Stimulated activated CD8-positive, alpha-beta memory T cell treated with anti-CD3 and anti-CD28 coated beads, Interleukin-4, amount 100 ng/mL, for 4 hours (primary cell): Measurements from ENCODE around the gene LRP2.
"Not testable (repeated sequence)": the region's sequence is repeated elsewhere in the genome, so short reads cannot be mapped to it uniquely, and the experiment has no call there.

Experiments used
- DNase-seq, 2 donors: peaks; one replicate each; pipeline ENCODE4 v3.0.0-alpha.2; 2020; ENCODE audit warnings: low read depth in 2 of 2, low spot score in 1 of 2

The LRP2 gene

DNA sequence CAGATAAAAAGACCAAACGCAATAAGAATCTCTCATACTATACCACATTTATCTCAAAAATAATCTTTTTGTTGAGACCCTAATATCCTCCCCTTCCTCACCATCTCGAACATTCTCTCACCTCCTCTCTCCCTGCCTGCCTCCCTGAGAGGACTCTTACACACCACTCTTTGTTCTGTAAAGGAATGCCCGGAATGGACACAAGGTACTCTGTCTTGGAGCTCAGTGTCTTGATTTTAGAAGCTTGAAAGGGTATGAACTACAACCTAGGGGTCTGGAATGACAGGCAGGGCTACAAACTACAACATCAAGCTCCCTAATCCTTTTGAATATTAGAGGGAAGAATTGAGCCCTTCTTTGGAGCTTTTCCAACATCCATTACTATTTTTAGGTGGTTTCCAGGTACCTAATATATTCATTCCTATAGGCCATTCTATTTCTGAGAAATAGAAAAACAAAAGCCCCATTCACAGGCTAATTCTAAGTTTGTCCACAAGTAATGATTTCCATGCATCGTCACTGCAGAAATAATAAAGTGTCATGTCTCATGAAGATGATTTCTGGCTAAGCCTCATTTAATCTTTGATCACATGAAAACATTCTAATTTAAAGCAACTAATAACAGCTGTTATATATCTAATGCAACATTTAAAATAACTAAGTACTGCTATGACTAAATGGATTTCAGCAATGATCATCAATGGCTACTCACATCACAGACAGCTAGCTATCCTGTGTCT, 60.6 kb downstream of the LRP2 start:
- DNase-seq, result no peak

DNA sequence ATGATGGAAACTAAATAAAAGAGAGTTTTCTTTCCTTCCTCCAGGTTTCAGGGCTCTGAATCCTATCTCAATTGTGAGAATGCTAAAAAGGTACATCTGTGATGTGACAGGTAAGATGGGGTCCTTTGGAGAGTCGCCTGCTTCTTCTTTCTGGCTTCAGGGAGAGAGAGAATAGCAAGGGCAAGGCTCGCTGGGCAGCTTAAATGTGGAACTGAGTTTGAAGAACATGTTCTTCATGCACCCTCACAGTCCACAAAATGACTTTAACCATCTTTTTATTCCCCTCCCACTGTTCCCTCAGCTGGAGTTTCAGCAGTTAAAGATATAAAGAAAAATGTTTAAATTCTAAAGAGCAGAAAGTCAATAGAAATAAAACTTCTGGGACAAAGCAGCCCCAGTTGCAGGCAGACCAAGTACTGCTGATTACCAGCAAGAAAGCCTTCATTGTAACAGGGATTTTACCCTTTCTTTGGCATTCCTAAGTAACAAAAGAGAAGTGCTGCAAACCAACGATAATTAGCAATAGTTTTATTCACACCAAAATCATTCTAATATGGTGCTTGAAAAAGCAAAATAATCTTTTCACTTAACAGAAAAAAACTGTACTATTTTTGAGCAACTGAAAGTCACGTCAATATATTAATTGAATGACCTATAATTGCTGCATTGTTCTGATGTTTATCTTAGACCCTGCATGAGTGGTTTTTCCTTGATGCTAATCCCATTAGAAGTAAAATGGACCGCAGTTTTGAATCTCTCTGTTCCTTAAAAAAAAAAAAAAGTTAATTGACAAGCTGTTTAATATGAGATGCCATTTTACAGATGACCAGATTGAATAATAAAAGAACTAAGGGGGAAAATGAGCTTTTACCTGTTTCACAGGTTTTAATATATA, 61.5 kb downstream of the LRP2 start:
- DNase-seq, result no peak

DNA sequence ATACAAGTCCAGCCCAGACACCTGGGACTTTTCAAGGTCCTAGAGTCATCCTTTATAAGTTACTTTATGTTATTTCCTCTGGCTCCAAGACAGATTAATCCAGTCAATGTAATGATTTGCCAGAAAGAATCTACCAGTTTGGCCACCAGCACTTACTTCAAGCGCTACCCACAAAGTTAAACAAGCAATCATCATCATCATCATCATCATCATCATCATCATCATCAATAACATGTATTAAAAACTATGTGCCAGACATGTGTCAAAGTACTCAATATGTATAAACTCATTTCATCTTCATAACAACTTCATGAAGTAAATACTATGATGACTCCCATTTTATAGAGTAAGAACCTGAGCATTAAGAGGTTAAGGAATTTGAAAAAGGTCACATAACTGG, 64.3 kb downstream of the LRP2 start:
- DNase-seq, result no peak

DNA sequence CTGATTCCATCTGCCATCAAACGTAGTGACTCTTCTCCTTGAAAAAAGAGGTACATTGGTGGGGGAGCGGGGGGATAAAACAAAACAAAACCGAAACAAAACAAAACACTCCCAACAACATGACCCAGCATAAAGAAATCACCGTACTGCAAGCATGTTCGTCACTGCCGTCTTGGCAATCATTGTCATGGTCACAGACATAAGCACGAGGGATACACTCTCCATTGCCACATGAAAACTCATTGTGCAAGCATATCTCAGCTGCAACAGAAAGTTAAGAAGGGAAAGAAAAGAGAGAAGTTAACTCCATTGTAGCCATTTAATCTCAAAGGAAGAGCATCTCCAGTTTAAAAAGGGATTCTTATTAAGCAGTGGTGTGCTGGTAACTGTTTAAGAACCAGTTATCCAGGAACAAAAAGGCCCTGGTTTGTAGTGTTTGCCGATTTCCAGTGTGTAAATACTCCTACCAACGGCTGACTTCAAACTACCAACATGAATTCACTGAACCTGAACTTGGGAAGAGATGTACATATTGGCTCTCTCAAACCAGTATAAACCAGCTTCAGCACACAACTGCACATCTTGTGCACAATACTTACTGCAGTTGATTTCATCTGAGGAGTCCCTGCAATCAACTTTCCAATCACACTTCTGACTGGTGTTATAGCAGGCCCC, 68.2 kb downstream of the LRP2 start:
- DNase-seq, result no peak

DNA sequence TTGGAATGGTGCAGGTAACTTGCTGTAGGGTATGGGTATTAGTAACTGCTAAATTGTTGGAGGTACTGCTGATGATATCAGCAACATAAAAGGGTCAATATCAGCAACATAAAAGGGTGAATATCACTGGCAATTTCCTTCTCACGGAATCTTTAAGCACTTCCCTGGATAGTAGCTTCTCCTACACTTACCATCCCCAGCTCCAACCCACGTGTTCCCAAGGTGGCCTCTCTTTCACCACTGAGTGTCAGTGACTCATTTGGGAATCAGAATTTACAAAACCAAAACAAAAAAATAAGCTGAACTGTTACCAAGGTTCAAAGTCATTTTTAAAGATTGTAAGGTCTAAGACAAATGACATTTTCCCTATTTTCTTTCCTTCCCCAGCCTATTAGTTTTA, 70.8 kb downstream of the LRP2 start:
- no peak for DNase-seq

DNA sequence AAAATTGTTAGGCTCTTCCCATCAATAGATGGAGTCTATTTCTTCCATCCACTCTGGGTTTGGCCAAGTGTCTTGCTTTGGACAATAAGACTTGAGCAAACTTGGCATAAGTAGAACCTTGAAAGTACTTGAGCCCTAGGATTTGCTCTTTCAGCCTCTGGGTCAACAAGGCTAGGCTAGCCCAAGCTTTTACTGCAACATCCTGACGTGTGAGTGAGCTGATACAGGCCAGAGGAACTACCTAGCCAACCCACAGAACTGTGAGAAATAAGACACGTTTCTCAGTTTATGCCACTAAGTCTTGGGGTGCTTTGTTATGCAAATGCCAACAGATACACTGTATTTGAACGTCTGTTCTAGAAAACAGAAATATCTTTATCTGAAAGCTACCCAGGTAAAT, 71.9 kb downstream of the LRP2 start:
- no peak for DNase-seq

DNA sequence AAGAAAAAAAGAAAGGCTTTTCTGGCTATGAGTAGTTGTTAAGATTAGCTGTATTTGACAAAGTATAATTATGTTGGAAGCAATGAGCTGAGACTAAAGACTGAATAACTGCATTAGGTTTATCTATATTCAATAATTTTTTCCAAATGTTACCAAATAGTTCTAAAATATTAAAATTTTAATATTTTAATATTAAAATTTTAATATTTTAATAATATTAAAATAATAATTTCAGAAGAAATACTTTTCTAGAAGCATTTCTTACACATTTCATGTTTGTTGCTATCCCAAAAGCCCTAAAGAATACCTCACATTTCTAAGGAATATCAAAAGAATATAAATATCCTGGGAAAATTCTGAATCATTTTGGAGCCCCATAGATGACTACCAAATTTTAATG, 74.7 kb downstream of the LRP2 start:
- no peak for DNase-seq

DNA sequence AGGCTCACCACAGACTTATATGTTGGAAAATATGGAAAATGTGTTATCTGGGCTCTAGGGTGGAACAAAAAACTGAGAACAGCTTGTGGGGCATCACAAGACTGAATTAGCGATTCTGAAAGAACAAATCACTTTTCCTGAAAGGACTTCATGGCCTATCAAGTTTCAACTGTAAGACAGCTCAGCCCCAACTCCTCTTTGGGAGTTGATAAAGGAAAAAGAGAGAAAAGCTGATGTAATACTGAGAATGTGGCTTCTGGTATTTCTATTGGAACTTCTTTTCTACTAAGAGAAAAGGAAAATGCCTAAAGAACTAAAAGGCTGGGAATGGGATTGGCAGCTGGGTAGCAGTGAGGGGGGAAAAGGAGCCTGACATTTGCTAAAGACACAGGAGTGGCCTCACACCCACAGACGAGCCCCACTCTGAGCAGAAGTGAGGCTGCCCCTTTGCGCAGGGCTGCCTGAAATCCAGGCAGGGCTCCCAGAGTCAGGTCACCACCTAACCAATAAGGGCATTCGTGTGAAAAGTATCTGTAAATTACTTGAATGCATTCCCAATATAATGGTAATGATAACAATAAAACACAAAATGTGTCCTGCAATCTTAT, 75.6 kb downstream of the LRP2 start:
- DNase-seq, result no peak

DNA sequence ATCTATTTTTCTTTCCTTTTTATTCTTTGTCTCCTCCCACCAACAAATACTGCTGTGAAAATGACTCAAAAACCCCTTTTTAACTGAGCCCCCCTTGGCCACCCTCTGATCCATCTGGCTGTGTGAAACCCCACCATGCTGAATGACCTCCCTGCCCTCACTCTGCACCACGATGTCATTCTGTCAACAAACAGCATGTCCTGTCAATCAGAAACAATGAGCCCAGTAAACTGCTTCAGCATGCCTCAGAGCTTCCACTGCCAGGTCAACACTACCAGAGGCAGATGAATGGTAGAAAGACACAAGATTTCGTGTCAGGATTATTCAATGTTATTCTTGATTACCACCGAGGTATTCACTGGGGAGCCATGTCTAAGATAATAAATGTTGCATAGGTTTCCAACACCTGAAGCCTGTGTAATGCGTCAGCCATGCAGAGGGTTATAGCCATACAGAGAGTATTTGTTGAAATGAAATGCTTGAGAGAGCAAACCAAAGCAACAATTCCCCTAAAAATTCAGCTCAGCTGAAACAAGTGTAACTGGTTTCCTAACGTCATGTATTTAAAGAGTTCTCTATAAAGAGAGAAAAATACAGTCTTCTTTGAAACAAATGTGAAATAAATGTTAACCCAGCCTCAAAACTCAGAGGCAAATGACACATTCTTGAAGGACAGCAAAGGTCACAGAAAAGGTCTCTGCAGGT, 76.7 kb downstream of the LRP2 start:
- no peak for DNase-seq

DNA sequence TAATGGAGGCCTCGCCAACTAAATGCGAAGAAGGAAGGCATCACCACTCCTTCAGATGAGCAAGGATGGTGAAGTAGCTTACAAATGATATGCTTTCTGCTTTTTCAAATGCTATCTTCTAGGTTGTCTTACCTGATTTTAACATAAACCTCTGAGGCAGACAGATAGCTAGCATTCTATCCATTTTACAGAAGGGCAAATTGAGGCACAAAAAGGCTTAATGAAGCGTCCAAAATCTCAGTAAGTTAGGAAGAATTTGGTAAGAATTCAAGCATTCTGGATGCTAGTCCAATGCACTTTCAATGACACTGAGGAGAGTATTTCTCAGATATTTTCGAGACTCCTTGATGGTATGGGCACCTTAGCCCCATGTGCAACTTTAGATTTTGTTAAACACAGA, 81.8 kb downstream of the LRP2 start:
- no peak for DNase-seq

DNA sequence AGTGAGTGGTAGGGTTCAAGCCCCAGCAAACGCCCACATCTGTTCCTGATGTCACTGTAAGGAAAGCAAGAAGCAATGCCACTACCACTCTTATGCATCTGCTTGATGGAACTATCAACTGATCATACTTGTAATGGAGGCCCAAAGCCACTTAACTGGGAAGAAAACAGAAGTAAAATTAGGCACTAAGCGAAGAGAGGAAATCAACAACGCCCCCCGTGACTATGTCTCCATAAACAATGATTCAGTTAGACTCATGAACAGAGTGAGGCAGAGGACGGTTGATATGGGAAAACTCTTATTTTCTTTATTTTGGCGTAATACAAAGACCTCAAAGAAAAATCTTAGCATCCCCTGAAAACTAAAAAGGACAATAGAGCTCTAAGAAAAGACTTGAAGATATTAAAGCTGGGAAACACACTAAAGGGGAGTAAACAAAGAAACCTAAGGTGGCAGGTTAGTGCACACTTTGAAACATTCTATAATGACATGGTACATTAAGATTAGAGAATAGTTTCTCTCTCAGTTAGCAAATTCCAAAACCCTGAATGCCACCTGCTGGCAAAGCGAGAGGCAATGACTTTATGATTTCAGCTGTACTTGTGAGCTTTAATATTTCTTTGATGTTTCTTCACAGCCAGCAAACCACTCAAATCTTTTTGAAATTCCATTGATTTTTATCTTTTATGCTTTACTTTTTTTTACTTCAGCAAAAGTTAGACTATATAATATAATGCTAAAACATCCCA, 86.5 kb downstream of the LRP2 start:
- DNase-seq, result no peak

DNA sequence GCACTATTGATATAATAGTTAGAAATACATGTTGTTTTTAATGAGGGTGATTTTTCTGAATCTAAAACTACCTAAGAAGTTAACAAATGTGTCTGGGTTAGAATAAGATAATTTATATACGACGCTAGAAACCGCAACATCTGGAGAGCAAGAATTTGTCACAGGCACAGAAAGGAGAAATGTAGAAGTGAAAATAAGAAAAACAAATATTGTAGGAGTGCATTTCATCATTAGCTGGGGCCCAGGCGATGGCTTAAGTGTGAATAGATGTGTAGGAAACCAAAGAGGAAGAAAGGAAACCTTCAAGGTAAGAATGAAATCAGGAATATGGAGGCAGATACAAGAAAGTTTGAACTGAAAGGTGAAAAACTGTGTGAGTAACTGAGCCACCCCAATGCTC, 90.3 kb downstream of the LRP2 start:
- DNase-seq, result no peak

DNA sequence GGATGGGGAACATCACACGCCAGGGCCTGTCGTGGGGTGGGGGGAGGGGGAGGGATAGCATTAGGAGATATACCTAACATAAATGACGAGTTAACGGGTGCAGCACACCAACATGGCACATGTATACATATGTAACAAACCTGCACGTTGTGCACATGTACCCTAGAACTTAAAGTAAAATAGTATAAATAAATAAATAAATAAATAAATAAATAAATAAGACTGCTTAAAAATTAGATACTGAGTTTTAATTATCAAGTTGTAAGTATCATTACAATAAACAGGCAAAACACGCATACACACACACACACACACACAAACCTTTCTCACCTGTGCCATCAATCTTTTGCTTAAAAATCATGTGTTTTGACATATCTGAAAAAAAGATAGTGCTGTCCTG, 91.8 kb downstream of the LRP2 start:
- not testable (repeated sequence) for DNase-seq

DNA sequence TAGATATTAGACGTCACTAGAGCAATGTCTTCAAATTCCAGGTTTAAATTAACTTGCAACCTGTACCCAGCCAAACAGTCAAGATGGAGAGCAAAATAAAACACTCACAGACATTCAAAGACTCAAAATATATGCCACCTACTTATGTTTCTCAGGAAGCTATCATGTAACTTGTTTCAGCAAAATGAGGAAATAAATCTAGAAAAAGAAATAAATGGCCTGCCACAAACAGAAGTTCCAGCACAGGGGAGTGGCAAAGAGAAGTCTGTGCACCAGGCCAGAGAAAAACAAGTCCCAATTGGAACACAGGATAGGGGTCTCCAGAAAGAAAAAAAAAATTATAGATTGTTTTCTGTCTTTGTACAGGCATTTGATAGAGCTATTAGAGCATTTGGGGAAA, 96.7 kb downstream of the LRP2 start:
- DNase-seq, result no peak

DNA sequence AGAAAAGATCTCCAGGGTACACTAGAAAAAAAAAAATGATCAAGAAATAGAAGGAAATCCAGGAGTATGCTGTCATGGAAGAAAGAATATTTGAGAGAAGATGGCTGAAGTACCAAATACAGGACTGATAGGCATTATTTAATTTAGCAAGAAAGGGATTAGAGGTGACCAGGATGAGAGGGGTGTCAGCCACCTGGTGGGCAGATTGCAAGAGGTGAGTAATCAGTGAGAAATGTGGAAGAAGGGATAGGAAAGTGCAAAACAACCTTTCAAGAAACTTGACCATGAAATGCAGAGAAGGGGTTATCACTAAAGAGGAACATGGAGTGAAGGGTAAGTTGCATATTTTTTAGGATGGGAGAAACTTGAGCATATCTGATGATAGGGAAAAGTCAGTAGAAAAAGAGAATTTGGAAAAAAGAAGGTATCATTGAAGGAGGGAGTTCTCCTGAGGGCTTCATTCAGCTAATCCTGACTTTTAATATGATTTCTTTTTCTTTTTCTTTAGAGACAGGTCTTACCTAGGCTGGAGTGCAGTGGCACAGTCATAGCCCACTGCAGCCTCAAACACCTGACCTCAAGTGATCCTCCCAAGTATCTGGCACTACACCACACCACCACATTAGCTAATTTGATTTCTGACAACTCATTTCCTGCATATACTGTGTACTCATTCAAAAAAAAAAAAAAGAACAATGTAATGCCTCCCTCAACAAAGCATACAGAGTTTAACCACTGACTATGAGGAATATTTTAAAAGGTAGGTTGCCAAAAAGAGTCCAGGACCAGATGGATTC, 101.3 kb downstream of the LRP2 start:
- no peak for DNase-seq

DNA sequence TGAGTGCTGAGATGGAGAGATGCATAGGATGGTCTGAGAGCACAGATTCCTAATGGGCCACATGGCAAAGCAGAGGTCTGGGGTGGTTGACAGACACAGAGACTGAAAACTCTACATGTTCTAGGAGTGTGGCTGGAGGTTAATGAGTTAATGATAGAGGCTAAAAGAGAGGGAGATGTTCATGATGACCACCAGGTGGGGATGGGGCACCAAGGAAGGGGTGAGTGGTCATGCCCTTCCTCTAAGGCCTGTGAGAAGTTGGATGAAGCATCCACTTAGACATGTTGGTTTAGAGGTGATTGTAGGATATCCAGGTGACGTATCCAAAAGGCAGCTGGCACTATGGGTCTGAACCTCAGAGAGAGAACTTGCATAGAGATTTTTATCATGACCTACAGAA, 102.1 kb downstream of the LRP2 start:
- no peak for DNase-seq

DNA sequence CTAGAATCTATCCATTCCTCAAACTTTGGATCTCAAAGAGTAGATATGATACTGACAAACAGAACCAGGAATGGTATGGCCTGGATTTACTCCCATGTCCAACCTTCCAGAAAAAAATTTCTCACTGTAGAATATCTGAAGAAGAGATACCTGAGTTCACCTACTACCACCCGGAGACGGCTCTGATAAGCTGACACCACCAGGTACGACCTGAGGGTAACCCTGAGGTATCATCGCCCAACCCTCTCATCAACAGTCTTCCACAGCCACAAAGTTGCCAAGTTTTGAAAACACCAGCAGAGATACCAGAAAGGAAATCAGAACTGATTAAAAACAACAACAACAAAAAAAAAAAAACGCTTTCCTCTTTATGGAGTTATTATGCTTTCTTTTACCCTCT, 102.9 kb downstream of the LRP2 start:
- no peak for DNase-seq

DNA sequence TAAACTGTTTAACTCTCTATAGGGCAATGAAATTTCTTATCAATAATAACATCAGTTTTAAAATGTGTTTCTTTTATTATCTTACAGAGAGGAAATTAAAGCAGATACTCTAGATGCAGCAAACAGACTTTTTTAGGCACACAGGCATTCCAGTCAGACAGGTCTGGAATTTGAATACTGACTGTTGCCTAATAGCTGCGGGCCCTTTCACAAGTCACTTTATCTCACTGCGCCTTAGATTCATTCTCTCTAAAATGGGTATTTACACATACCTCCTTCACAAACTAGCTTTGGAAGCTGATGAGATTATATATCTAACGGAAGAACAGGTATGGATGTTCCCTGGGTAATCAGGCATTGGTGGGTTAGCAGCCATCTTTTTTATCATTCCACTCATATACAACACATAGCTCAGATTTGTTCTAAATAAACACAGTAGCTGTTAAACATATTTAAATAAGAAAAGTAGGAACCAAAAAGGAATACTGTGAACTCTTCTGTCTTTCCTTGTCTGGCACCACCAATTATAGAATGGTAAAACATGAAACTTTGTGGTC, 104.2 kb downstream of the LRP2 start:
- DNase-seq, result no peak

DNA sequence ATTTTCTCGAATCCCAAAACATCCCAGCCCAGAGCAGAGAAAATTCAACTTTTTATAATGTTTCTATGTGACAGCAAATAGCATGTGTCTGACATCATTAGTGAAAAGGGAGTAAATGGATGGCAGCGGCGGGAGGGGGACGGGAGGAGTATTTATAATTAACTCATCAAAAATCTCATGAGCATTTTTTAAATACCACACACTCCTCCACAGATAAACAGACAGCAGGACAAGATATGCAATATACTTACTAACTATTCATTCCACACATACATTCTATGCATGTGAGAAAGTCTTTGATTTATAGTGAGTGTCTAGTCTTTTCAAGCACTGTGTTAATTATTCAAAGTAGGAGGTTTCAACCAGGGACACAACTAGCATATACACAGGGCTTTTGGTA, 107.6 kb downstream of the LRP2 start:
- no peak for DNase-seq
